ENCODE results near the gene LAMA4.

LAMA4 gene

GRCh38 chr6:112253841-112254816 is at the start of gene LAMA4:
Gene LAMA4 (minus strand): TSS chr6:112254567. CDS start chr6:112254150, 417 bp downstream.
- no peak for FAIRE-seq

GRCh38 chr6:112302142-112302705 is 47.9 kb upstream of the LAMA4 start:
- no peak for FAIRE-seq

- no peak for FAIRE-seq
These were observed 46.5 kb upstream of the LAMA4 start for GRCh38 chr6:112300896-112301295.

GRCh38 chr6:112298816-112299281 is 44.5 kb upstream of the LAMA4 start:
- FAIRE-seq = peak; percentile 97

- peak; percentile 93 for FAIRE-seq
These were observed 43.8 kb upstream of the LAMA4 start for GRCh38 chr6:112298021-112298745.

GRCh38 chr6:112296694-112297093 is 42.3 kb upstream of the LAMA4 start:
- no peak for FAIRE-seq

- peak; percentile 74 for FAIRE-seq
These were observed 41.8 kb upstream of the LAMA4 start for GRCh38 chr6:112296122-112296521.

GRCh38 chr6:112291161-112291762 is 36.9 kb upstream of the LAMA4 start:
- FAIRE-seq = no peak

GRCh38 chr6:112289038-112289566 is 34.7 kb upstream of the LAMA4 start:
- no peak for FAIRE-seq

- FAIRE-seq = no peak
These were observed 34.1 kb upstream of the LAMA4 start for GRCh38 chr6:112288475-112288874.

- no peak for FAIRE-seq
These were observed 33.3 kb upstream of the LAMA4 start for GRCh38 chr6:112287577-112288225.

- FAIRE-seq = no peak
These were observed 32.3 kb upstream of the LAMA4 start for GRCh38 chr6:112286500-112287144.

- FAIRE-seq = no peak
These were observed 31.6 kb upstream of the LAMA4 start for GRCh38 chr6:112286010-112286409.

GRCh38 chr6:112284603-112285002 is 30.2 kb upstream of the LAMA4 start:
- FAIRE-seq = no peak

- FAIRE-seq = no peak
These were observed 29.3 kb upstream of the LAMA4 start for GRCh38 chr6:112283621-112284020.

GRCh38 chr6:112281821-112282615 is 27.7 kb upstream of the LAMA4 start:
- FAIRE-seq = no peak

GRCh38 chr6:112279031-112279935 is 24.9 kb upstream of the LAMA4 start:
- FAIRE-seq = no peak

GRCh38 chr6:112275365-112275764 is 21.0 kb upstream of the LAMA4 start:
- FAIRE-seq = no peak

GRCh38 chr6:112274774-112275173 is 20.4 kb upstream of the LAMA4 start:
- no peak for FAIRE-seq

GRCh38 chr6:112272799-112273198 is 18.4 kb upstream of the LAMA4 start:
- FAIRE-seq = no peak

All from G401.6 (cell line).